GM20431 (cell line): ENCODE measurements around the gene LILRB3.
"Not testable (repeated sequence)": the region's sequence is repeated elsewhere in the genome, so short reads cannot be mapped to it uniquely, and the experiment has no call there.

Experiments used
- in situ Hi-C: fragments of 300-500 bp; cut with MseI, MboI; formaldehyde crosslinking; loops from one replicate; pipeline ENCODE4 v1.15.0; 2020; ENCODE audit warnings: low sequenced_read_pairs; ENCODE audit not compliant: unreplicated experiment

LILRB3 gene

GRCh38 chr19:54222474-54223276 is at the start of gene LILRB3:
Gene LILRB3 (minus strand): TSS chr19:54223007. CDS start chr19:54222976, 31 bp downstream.
- in situ Hi-C loops = not testable (repeated sequence)

- in situ Hi-C loops = not testable (repeated sequence)
Observed at GRCh38 chr19:54272181-54272580, 49.4 kb upstream of the LILRB3 start.

- in situ Hi-C loops = not testable (repeated sequence)
Observed at GRCh38 chr19:54271587-54271986, 48.8 kb upstream of the LILRB3 start.

- in situ Hi-C loops = no loop called here
Observed at GRCh38 chr19:54271106-54271505, 48.3 kb upstream of the LILRB3 start.

- in situ Hi-C loops = no loop called here
Observed at GRCh38 chr19:54268936-54269335, 46.1 kb upstream of the LILRB3 start.

GRCh38 chr19:54266133-54266532 is 43.3 kb upstream of the LILRB3 start:
- in situ Hi-C loops = no loop called here

GRCh38 chr19:54262470-54262869 is 39.7 kb upstream of the LILRB3 start:
- in situ Hi-C loops = no loop called here

- in situ Hi-C loops = no loop called here
Observed at GRCh38 chr19:54262066-54262465, 39.3 kb upstream of the LILRB3 start.

GRCh38 chr19:54257116-54257480 is 34.3 kb upstream of the LILRB3 start, which contains the start of gene LILRB5:
Gene LILRB5 (minus strand): TSS chr19:54257273. CDS start chr19:54257193, 80 bp downstream.
- in situ Hi-C loops = no loop called here

- in situ Hi-C loops = no loop called here
Observed at GRCh38 chr19:54256250-54257115, 33.7 kb upstream of the LILRB3 start.

GRCh38 chr19:54255105-54255775 is 32.4 kb upstream of the LILRB3 start:
- in situ Hi-C loops = no loop called here

- in situ Hi-C loops = no loop called here
Observed at GRCh38 chr19:54254195-54254906, 31.5 kb upstream of the LILRB3 start.

GRCh38 chr19:54253331-54254194 is 30.8 kb upstream of the LILRB3 start:
- in situ Hi-C loops = no loop called here

GRCh38 chr19:54252845-54253244 is 30.0 kb upstream of the LILRB3 start:
- in situ Hi-C loops = no loop called here

GRCh38 chr19:54252243-54252642 is 29.4 kb upstream of the LILRB3 start:
- in situ Hi-C loops = no loop called here

- in situ Hi-C loops = no loop called here
Observed at GRCh38 chr19:54248016-54248601, 25.3 kb upstream of the LILRB3 start.

GRCh38 chr19:54247106-54247930 is 24.5 kb upstream of the LILRB3 start:
- in situ Hi-C loops = no loop called here

- in situ Hi-C loops = no loop called here
Observed at GRCh38 chr19:54245936-54246335, 23.1 kb upstream of the LILRB3 start.
